GM18517 (cell line): ENCODE results near the gene ARHGAP44.

Source experiments
- ATAC-seq: cut with Tn5 transposase; IDR thresholded peaks from one replicate; pipeline ENCODE4 v1.9.1; 2021; ENCODE audit warnings: mild to moderate bottlenecking, moderate library complexity; ENCODE audit not compliant: unreplicated experiment

ARHGAP44 gene, protein sequence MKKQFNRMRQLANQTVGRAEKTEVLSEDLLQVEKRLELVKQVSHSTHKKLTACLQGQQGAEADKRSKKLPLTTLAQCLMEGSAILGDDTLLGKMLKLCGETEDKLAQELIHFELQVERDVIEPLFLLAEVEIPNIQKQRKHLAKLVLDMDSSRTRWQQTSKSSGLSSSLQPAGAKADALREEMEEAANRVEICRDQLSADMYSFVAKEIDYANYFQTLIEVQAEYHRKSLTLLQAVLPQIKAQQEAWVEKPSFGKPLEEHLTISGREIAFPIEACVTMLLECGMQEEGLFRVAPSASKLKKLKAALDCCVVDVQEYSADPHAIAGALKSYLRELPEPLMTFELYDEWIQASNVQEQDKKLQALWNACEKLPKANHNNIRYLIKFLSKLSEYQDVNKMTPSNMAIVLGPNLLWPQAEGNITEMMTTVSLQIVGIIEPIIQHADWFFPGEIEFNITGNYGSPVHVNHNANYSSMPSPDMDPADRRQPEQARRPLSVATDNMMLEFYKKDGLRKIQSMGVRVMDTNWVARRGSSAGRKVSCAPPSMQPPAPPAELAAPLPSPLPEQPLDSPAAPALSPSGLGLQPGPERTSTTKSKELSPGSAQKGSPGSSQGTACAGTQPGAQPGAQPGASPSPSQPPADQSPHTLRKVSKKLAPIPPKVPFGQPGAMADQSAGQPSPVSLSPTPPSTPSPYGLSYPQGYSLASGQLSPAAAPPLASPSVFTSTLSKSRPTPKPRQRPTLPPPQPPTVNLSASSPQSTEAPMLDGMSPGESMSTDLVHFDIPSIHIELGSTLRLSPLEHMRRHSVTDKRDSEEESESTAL

GRCh38 chr17:12789481-12790248 lies at the start of gene ARHGAP44:
Gene ARHGAP44, plus strand, starts transcription at chr17:12789498. Its CDS starts 341 bp downstream, at chr17:12789839.
- peak; percentile 81 for ATAC-seq

GRCh38 chr17:12739500-12739899 lies 49.8 kb upstream of the ARHGAP44 start:
- no peak for ATAC-seq

DNA sequence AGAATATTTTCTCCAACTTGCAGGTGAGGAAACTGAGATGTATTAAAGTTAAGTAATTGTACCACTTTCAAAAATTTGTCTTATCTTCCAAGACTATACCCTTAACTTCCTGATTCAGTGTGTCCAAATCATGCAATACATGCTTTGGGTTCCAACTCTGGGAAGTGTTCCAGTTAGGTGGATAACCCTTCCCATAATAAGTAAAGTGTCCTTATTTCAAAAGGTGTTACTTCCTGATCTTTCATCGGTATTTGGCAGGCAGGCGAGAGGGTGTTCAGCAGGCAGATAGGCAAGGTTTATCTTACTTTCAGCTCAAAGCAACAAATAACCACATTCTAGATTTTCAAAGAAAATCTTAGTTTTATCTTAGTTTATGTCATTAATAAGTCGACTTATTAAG lies 46.3 kb upstream of the ARHGAP44 start:
- ATAC-seq: no peak

DNA sequence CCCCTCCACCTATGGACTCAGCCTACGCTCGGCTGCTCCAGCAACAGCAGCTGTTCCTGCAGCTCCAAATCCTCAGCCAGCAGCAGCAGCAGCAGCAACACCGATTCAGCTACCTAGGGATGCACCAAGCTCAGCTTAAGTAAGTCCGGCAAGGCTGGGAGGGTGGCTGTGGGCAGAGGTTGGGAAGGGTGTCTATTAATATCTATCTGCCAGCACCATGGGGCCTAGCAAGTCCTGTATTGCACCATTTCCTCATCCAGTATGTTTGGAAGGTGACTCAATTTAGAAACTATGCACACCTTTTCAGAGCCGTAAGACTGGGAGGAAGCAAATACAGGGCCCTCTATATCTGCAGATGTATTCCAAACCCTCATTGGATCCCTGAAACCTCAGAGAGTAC lies 45.0 kb upstream of the ARHGAP44 start:
- no peak for ATAC-seq

- no peak for ATAC-seq
These were observed 44.5 kb upstream of the ARHGAP44 start for GRCh38 chr17:12744786-12745185.

DNA sequence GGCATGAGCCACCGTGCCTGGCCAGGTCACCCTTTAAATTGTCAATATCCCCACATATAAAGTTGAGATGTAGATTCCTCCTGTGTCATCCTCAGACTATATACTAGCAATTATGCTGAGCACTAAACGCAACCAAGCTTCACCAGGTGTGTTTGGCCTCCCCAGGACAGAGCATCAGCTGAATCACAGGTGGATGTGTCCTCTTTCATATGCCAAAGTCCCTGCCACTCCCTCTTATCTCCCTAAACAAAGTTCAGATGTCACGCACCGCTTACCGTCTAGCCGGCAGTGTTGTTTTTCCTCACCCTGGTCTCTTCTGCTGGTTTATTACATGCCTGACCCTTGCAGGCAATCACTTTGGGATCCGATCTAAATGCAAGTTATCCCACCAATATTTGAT lies 43.8 kb upstream of the ARHGAP44 start:
- ATAC-seq: no peak

DNA sequence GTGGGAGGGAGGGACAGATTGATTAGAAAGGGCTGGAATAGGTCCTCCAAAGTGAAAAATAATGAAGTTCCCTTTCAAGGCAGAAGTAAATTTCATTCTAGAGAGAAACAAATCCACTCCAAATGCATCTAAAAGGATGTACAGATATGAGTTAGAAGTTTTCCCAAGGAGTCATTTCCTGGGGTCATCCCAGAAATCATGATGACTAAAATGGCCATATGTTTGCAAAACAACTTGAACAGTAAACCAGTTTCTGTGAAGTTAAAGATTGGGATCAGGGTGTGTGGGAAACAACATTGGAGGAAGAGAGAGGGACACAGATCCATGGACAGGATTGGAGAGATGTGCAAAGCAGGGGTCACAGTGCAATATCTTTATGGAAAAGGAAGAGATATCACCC lies 32.5 kb upstream of the ARHGAP44 start:
- no peak for ATAC-seq

GRCh38 chr17:12759090-12759489 lies 30.2 kb upstream of the ARHGAP44 start:
- ATAC-seq: no peak

GRCh38 chr17:12765548-12765947 lies 23.8 kb upstream of the ARHGAP44 start:
- ATAC-seq: no peak

DNA sequence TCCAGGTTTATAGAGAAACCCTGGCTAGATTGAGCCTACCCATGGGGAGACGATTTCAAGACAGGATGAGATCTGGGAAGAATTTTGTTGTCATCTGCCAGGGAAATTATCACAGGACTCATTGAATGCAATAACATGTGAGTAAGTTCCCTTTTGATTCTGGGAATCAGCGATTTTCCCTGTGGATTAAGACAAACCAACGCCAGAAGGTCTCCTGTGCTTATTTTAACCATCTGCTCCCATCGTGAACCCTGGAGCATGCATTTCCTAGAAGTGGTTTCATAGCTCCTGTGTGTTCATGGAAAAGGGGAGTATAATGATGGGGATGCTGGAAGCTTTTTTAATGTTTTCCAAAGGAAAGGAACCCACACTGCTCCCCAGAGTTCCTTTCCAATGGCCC lies 21.0 kb upstream of the ARHGAP44 start:
- ATAC-seq: no peak

- ATAC-seq: no peak
These were observed 19.3 kb upstream of the ARHGAP44 start for GRCh38 chr17:12769981-12770380.

- ATAC-seq: no peak
These were observed 16.1 kb upstream of the ARHGAP44 start for GRCh38 chr17:12773153-12773552.

GRCh38 chr17:12789075-12789480 lies 220 bp upstream of the ARHGAP44 start:
- peak; percentile 87 for ATAC-seq

DNA sequence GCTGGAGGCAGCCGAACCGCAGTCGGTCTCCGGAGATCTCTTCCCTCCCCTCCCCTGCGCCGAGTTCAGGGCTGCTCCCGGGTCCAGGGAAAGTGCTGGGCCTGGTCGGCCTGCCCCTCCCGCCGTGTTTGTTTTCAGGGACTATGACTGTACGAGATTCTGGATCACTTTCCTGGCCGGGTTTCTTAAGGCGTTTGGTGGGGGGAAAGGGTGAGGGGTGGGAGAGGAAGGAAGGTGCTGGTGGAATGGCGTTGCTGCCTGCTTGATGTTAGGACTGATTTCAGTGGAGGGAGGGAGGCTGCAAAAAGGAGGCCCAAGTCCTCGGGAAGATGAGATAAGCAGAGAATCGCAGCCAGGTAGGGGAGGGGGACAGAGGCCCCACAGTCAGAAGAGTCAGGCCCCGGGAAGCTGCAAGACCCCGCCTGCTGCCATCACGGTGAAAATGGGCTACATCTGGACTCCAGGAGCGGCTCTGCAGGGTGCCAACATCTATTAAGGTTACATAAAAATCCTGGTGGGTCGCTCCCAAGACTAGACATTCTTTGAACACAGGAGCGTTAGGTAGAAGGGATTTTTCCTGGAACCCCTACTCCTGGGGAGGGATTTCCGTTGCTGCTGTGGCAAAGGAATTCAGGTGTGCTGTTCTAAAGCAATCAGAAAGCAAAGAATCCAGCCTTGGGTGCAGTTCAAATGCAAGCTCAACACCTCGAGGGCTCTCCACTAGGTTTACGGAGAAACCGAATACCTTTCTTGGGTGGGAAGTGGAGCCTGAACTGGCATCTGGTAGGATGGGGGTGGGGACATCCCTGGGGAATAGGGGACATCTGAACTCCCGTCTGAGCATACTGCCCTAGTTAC lies 1.2 kb downstream of the ARHGAP44 start:
- ATAC-seq: no peak

GRCh38 chr17:12794919-12795532 lies 5.7 kb downstream of the ARHGAP44 start:
- no peak for ATAC-seq

- ATAC-seq: no peak
These were observed 11.6 kb downstream of the ARHGAP44 start for GRCh38 chr17:12800855-12801365.

DNA sequence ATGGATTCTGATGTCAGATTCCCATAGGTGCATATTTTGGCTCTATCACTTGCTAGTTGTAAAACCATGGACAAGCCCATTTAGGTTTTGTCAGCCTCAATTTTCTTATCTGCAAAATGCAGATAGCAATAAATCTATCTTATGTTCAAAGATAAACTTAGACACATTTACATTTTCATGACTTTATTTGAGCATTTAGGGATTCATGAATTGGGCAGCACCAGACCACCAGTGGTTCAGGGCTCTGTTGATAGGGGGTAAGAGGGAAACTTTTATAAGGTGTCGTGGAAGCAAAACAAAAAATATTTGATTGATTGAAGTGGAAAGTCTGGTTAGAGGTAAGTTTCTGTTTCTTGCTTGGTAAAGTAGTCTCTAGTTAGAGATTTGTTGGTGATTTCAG lies 17.3 kb downstream of the ARHGAP44 start:
- no peak for ATAC-seq

- no peak for ATAC-seq
These were observed 19.4 kb downstream of the ARHGAP44 start for GRCh38 chr17:12808723-12809122.

GRCh38 chr17:12812877-12813276 lies 23.6 kb downstream of the ARHGAP44 start:
- no peak for ATAC-seq

GRCh38 chr17:12813664-12814063 lies 24.4 kb downstream of the ARHGAP44 start:
- ATAC-seq: no peak
